DMS53 (cell line): ENCODE results near the gene MPZL1.
A peak's percentile ranks its signal among the peaks of the same experiment; 100 is the strongest.
"Not testable (repeated sequence)": the region's sequence is repeated elsewhere in the genome, so short reads cannot be mapped to it uniquely, and the experiment has no call there.

Source experiments
- DNase-seq: peaks from one replicate; lab custom pipeline; 2025; lab: John Stamatoyannopoulos, UW

The MPZL1 gene

GRCh38 chr1:167781558-167781957 lies 59.8 kb downstream of the MPZL1 start:
- no peak for DNase-seq

- DNase-seq, result no peak
Measured at GRCh38 chr1:167782946-167783345, 61.2 kb downstream of the MPZL1 start.

- no peak for DNase-seq
Measured at GRCh38 chr1:167784876-167785550, 63.2 kb downstream of the MPZL1 start.

- DNase-seq, result no peak
Measured at GRCh38 chr1:167786502-167786901, 64.7 kb downstream of the MPZL1 start.

GRCh38 chr1:167789501-167789900 lies 67.7 kb downstream of the MPZL1 start:
- no peak for DNase-seq

- no peak for DNase-seq
Measured at GRCh38 chr1:167790117-167790516, 68.3 kb downstream of the MPZL1 start.

GRCh38 chr1:167791281-167792187 lies 69.8 kb downstream of the MPZL1 start:
- DNase-seq, result no peak

- DNase-seq, result no peak
Measured at GRCh38 chr1:167792188-167792565, 70.4 kb downstream of the MPZL1 start.

- no peak for DNase-seq
Measured at GRCh38 chr1:167794043-167794442, 72.3 kb downstream of the MPZL1 start.

GRCh38 chr1:167795810-167796740 lies 74.3 kb downstream of the MPZL1 start:
- DNase-seq, result no peak

- DNase-seq, result no peak
Measured at GRCh38 chr1:167797015-167797414, 75.2 kb downstream of the MPZL1 start.

- DNase-seq, result no peak
Measured at GRCh38 chr1:167798952-167799351, 77.2 kb downstream of the MPZL1 start.

- no peak for DNase-seq
Measured at GRCh38 chr1:167799747-167800146, 78.0 kb downstream of the MPZL1 start.

- no peak for DNase-seq
Measured at GRCh38 chr1:167800251-167800650, 78.5 kb downstream of the MPZL1 start.

- no peak for DNase-seq
Measured at GRCh38 chr1:167802235-167802634, 80.5 kb downstream of the MPZL1 start.

- peak; percentile 97 for DNase-seq
Measured at GRCh38 chr1:167803358-167804207, 81.8 kb downstream of the MPZL1 start.

GRCh38 chr1:167805041-167805556 lies 83.3 kb downstream of the MPZL1 start:
- no peak for DNase-seq

GRCh38 chr1:167806235-167806634 lies 84.5 kb downstream of the MPZL1 start:
- not testable (repeated sequence) for DNase-seq

GRCh38 chr1:167806676-167807075 lies 84.9 kb downstream of the MPZL1 start:
- DNase-seq, result not testable (repeated sequence)

- DNase-seq, result no peak
Measured at GRCh38 chr1:167808104-167808503, 86.3 kb downstream of the MPZL1 start.

GRCh38 chr1:167808690-167809089 lies 86.9 kb downstream of the MPZL1 start:
- no peak for DNase-seq
